Dedifferentiated amniotic fluid mesenchymal stem cell (primary cell): ENCODE data around the gene NEK2.
"Not testable (repeated sequence)": the region's sequence is repeated elsewhere in the genome, so short reads cannot be mapped to it uniquely, and the experiment has no call there.

Source experiments
- DNase-seq: peaks from one replicate; pipeline ENCODE4 v3.0.0-alpha.2; 2016; ENCODE audit errors: extremely low spot score

NEK2 gene

DNA sequence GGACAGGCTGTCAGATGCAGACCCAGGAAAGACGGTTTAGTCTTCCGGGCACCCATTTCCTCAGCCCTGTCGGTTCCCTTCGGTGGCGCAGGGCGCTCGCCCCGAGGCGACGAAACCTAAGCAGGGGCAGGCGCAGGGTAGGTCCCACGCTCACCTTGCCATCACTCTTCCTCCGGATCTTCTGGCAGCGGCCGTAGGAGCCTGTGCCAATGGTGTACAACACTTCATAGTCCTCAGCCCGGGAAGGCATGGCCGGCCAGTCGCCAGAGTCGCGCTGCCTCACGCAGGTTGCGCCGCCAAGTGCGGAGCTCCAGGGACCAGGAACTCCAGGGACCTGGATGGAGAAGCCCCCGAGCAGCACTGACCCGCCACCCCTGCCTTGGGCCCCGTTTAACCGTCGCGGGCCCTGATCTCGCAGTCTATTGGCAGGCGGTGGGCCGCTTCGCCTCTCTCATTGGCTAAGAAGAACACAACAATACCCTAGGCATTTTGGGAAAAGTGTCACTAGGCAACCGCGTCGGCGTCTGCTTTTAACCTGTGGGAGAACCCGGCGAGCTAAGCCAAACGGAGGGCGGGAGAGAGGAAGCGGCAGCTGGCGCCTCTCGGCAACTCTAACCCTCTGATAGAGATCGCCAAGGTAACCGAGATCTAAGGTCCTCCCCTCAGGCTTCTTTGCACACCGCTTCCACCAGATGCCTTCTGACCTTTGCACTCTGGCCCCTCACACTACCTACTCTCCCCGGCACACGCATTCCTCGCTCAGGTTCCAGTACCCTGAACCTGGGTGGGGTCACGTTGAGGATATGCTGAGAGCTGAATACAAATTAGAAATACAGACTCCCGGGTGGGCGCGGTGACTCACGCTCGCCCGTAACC lies at the start of gene NEK2:
Gene NEK2 (minus strand): TSS at position 392 of the 876 bp plus-strand sequence. CDS start 142 bp downstream, at position 250.
- DNase-seq = peak; percentile 87

DNA sequence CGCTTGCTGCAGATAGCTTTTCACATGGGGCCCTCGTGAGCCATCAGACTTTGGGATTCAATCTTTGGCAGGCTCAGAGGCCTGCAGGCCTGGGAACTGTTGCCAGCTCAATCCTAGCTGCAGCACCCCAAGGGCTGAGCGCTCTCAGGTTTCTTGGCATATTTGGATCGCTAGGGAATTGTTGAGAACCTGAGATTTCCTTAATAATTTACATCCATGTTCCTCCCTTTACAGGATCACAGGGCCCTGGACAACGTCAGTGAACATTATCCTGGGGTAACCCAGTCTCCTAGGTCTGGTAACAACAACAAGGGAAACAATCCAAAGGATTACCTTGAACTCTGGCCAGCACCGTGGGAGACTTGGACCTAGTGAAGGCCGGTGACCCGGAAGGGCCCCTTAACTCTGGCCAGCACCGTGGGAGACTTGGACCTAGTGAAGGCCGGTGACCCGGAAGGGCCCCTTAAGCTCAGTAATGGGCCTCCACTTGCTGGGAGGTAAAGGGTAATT lies 49.3 kb upstream of the NEK2 start:
- DNase-seq = no peak

DNA sequence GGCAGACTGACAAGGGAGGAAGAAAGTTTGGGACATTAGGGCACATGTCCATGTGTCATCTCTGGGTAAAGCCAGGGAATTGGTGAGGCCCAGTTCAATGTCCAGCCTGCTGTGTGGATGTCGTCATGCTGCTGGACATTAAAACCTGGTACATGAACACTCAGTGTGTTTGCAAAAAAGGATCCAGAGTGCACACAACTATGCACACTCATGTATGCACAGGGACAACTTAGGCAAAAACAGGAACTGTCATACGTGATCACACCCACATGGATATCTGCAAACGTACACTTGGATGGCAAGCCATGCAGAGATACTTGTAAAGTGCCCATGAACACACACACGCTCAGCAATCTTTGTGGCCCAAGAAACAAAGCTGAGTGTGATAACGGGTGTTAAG lies 47.9 kb upstream of the NEK2 start:
- DNase-seq = no peak

DNA sequence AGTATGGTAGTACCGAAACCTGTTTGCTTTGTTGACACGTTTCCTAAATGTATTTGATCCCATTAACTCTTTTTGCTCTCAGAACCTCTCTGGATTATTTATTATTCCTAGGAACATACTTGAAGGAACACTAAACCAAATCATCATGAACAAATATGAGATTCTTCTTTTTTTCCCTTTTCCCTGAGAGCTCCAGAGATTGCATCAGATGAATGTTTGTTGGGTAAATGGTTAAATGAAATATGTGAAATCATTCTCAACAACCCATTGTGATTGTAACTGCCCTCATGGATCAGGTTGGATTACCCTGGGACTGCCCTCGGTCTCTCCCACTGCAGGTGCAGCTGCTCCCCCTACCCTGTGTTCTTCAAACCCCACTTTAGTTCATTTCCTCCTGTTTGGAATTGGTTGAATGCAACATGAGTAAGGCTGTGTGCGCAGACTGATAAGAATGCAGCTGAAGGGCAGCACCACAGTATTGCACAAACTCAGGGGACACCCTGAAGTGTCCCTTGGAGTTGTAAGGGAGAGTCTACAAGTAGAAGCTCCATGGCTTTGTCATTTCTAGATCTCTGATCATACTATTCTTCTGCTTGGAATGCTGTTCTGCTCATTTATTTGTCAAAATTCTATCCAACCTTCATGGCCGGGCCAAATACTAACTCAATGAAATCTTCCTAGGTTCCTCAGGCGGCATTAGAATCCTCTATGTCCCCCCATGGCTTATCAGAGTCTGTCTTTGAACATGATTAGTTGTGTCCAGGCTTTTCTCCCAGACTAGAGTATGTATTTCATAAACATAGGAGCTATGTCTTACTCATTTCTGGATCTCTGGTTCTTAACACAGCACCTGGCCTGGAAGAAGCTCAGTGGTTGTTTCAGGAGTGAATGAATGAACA lies 47.1 kb upstream of the NEK2 start:
- no peak for DNase-seq

DNA sequence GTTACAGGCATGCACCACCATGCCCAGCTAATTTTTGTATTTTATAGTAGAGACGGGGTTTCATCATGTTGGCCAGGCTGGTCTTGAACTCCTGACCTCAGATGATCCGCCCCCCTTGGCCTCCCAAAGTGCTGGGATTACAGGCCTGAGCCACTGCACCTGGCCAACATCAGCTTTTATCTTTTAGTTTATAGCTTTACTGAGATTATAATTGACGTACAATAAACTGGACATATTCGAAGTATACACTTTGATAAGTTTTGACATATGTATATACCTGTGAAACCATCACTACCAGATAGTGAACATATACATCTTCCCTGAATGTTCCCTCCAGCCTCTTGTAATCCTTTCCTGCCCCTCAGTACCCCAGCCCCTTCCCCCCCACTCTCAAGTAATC lies 41.1 kb upstream of the NEK2 start:
- not testable (repeated sequence) for DNase-seq

DNA sequence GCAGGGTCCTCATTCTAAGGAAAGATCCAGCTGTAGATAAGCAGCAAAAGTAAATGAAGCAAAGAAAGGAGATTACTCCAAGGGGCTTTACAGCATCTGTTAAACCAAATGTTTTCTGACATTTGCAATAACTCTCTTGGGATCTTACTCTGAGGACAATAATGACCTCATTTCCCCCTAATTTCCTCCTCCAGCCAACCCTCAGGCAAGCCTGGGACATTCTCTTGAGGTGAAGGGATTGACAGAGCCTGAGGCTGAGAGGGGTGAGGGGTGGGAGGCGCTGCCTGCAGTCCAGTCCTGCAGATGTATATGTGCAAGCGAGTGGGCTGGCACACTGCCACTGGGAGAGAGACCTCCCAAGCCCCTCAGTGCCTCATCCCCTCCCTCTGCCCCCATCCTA lies 40.5 kb upstream of the NEK2 start:
- no peak for DNase-seq

DNA sequence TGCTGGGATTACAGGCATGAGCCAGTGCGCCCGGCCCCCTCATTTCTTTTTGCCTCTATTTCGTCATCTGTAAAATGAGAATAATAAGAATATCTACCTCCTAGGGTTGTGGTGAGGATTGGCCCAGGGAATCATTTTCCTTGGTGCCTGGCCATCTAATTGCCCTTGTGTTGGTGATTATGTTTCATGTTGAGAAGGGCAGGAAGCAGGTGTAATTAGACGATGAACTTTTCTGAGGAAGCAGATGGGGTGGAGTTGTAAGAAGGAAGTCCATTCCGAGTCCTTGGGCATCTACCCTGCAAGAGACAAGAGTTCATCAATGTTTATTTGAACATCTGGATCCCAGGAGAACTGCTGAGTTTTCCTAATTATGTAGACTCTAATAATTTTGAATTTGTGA lies 38.7 kb upstream of the NEK2 start:
- DNase-seq = no peak

DNA sequence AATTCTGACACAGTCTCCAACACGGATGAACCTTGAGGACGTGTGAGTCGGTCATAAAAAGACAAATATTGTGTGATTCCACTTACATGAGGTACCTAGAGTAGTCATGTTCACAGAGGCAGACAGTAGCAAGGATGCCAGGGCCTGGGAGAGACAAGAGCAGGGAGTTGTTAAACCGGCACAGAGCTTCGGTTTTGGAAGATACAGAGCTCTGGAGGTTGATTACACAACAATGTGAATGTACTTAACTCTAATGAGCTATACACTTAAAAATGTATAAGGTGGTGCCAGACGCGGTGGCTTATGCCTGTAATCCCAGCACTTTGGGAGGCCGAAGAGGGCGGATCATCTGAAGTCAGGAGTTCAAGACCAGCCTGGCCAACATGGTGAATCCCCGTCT lies 37.8 kb upstream of the NEK2 start:
- no peak for DNase-seq

DNA sequence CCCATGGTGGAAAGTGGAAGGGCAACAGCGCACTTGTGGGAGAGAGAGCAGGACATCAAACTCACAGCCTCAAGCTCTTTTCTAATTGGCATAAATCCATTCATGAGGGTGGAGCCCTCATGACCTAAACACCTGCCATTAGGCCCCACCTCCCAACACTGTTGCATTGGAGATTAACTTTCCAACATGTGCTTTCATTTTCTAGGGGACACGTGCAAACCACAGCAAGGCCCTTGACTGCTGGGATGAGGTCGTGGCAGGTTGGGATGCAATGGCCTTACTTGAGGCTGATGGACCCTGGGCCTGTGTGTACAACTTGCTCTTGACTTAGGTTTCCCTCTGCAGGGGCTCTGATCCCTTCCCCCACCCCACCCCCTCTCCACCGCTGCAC lies 35.9 kb upstream of the NEK2 start:
- no peak for DNase-seq

DNA sequence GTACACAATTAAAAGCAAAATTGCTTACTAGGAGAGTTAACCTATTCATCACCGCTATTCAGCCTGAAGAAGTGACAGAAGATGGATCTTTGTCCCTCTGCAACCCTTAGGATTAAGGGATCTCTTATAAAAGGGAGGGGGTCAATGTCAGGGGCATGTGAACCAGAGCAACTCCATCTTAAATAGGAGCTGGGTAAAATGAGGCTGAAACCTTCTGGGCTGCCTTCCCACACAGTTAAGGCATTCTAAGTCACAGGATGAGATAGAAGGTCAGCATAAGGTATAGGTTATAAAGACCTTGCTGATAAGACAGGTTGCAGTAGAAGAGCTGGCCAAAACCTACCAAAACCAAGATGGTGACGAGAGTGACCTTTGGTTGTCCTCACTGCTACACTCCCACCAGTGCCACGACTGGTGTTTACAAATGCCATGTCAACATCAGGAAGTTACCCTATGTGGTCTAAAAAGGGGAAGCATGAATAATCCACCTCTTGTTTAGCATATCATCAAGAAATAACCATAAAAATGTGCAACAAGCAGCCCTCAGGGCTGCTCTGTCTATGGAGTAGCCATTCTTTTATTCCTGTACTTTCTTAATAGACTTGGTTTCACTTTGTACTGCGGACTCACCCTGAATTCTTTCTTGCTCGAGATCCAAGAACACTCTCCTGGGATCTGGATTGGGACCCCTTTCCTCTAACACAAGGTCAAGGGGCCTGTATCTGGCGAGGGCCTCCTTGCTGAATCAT lies 35.3 kb upstream of the NEK2 start:
- DNase-seq = no peak

DNA sequence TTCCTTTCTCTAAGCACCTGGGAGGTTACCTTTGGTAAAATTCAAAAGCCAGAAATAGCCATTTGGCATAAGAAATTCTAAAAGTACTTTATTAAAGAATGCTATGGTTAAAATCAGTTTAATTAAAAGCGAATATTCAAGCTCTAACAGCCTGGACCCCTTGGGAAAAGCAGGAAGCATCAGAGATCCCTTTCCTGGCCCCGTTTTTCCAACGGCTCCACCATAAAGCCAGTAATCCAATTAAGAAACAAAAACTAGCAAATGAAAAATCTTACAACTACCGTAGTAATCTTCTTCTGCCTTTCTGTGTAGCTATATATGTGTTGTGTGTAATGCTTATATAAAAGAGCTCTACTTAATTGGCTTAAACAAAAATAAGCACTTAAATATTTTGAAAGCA lies 33.5 kb upstream of the NEK2 start:
- no peak for DNase-seq

DNA sequence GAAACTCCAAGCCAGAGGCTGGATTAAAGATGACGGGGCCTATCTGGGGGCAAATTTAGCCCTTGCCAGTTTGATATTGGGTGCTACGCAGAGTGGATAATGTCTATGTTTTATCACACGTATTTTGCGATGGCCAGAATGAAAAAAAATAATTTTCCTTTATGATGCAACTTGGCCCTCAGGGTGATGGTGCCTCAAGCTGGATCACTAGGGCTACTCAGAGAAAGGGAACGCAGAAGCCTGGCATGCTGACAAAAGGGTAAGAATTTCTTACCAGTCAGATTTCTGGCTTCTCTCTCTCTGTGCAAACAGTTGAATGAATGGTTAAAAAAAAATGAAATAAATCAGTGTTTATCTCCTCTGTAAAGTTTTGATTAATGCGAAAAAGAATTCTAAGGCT lies 32.6 kb upstream of the NEK2 start:
- no peak for DNase-seq

DNA sequence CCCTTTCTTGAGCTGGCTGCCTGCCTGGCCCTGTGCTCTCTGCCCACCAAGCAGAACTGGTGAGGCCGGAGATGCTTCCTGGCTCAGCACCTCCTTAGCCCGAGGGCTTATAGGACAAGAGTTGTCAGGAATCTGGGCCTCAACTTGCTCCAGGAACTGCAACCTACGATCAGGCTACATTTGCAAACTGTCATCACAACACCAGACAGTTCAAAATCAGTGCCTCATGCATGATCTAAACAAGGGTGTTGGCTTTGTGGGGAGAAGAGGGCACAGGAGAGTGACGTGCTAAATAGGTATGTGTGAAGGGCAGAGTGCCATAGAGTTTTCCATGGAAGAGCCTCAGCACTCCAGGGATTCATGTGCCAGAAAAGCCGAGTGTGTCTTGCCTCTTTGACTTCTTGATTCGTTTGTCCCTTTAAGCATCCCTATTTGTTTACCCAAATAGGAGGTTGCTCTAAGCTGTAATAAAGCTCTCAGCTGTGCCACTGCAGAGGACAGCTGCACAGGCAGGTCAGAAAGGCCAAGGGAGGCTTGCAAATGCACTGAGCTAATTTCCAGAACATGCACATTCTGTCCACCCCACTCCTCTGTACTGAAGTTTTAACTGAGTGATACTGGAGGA lies 30.2 kb upstream of the NEK2 start:
- DNase-seq = no peak

DNA sequence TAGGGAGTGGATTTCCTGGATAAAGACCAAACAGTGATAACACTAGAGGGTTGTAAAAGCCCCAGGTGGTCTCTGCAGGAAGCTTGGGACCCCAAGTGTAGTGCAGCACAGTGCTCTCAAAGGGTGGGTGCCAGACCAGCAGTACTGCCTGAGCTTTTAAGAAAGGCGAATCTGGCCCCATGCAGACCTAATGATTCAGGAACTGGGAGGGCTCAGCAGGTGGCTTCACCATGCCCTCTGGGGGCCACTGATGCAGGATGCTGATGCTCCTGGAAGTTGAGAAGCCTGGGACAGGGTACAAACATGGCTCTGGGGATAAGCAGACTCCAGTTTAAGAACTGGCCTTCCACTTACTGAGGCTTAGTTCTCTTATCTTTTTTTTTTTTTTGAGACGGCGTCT lies 29.1 kb upstream of the NEK2 start:
- DNase-seq = no peak

DNA sequence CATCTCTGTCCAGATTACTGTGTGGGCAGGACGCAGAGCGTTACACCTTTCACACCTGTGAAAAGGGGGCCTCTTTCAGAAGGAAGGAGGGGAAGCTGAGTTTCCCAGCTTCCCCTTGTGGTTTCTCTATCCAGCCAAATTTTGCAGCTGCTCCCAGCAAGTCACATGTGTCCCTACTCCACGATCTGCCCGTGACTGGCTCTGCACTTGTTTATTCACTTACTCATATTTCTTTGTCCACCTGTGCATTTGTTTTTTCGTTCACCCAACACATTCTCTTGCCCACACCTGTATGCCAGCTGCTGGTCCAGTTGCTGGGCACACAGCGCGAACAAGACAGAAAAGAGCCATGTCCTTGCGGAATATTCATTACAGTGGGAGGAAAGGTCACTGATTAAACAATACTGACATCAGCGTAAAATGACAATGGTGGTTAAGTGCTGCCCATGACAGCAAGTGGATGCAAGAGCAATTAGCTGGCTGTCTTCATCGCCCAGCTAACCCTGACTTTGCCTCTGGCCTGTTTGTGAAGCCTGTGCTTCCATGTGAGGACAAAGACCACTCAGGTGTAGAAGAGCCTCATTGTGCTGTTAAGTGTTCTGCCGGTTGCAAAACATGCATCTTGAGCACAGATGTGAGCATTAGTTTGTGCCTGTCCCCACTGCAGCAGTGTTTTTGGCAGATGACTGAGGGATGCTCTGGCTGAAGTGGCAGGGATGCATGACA lies 28.6 kb upstream of the NEK2 start:
- DNase-seq = no peak

DNA sequence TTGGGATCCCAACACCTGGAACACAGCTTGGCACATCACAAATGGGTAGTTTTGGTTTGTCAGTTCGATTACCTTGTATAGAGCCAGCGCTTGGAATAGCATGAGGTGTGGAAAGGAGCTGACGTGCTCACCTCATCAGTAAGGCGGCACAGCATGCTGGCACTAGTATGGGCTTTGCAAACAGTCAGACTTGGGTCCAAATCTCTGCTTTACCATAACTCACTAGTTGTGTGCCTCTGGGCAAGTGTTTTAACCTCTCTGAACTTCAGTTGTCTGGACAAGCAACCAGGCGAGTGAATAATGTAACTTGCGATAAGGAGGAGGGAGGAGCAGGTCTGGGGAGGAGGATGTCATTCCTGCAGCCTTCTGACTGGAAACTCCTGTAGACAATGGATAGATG lies 26.3 kb upstream of the NEK2 start:
- DNase-seq = no peak

DNA sequence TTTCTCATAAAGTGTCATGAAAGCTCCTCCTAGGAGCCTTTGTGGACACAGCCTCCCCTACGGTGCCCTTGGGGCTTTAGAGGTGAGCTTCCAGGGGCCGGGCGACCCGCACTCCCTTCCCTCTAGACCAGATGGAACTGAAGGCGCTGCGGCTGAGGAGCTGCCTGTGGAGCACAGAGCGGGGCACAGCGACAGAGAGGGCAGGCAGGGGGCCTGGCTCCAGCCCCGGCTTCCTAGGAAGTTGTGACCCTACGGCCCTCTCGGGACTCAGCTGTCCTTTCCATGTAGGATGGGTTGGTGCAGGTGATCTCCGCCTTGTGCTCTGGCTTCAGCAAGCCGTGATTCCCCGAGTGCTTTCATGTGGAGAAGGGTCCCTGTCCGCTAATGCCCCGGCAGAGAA lies 23.6 kb upstream of the NEK2 start:
- no peak for DNase-seq

DNA sequence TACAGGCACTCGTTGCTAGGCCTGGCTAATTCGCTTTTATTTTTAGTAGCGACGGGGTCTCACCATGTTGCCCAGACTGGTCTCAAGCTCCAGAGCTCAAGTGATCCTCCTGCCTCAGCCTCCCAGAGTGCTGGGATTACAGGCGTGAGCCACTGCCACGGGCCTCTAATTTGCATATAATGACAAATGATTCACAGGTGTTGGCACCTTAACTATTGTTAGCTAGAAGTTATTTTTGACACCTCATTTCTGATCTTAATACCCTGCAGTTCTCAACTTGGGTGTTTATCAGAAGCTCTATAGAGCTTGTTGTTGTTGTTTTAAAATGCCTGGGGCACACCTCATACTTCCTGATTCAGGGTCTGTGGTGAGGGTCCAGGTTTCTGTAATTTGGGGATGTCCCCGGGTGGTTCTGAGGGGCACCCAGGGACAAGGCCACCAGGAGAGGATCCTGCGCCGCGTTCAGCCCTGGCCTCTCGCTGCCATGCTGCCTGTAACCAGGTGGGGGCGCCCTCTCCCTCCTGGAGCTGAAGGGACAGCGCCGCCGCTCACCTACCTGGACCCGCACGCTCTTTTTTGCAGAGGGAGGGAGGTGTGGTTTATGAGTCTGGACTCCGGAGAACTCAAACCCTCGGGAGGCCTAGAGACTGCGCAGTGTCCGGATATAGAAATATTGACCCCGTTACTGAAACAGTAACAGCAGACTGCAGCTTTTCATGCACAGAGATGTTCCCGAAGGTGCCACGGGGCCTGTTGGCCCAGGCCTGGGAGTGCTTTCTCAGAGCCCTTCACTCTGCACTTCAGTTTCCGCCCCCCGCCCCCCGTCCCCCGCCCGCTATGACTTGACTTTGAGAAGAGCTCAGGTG lies 23.0 kb upstream of the NEK2 start:
- peak; percentile 16 for DNase-seq

DNA sequence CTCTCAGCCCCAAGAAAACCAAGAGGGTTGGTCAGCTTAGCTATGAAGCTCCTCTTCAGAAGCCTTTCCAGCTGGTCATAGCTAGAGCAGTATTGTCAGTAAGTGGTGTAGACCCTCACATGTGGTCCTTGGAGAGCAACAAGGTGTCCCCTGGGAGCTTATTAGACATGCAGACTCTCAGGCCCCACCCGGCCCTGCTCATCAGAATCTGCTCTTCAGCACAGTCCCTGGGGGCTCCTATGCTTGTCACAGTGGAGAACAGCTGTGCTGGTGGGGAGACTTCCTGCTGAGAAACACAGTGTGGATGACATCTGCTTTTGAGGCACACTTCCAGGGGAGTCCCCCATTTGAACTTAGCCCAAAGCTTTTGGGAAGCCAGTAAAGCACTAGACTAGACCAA lies 21.9 kb upstream of the NEK2 start:
- DNase-seq = no peak
